Iris pigment epithelial cell (primary cell): ENCODE measurements around the gene PSENEN.

ENCODE experiments used
- DNase-seq: peaks from one replicate; pipeline ENCODE4 v3.0.0-alpha.2; 2011; ENCODE audit warnings: low read depth

Gene PSENEN

GRCh38 chr19:35773020-35773806, 27.8 kb downstream of the PSENEN start:
- no peak for DNase-seq

DNA sequence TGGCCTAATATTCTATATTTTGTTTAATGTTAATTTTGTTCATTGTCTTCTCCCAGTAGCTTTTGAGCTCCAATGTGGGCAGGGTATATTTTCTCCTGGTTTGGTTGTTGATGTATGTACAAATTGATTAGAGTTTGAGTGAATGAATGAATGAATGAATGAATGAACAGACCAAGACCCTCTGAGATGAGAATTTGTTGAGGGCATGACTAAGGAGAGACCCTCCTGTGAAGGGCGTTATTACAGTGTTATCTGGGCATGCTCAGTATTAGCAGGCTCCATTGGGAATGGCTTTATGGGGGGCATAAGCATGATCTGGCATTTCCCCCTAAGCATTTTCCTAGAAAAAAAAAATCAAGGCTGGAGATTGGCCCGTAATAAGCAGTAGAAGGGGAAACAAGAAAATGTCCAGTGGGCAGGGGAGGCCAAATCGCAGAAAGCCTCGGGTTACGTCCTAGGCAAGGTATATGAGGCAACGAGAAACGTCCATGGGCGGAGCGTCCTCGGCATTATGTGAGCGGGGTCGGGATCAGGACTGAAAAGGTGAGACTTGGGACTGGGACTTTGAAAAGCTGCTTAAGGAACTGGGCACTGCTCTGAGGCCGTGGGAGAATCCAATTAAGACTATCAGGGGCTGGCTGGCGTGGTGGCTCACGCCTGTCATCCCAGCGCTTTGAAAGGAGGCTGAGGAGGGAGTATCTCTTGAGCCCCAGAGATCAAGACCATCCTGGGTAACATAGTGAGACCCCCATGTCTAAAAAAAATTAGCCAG, 29.0 kb downstream of the PSENEN start:
- DNase-seq = no peak

DNA sequence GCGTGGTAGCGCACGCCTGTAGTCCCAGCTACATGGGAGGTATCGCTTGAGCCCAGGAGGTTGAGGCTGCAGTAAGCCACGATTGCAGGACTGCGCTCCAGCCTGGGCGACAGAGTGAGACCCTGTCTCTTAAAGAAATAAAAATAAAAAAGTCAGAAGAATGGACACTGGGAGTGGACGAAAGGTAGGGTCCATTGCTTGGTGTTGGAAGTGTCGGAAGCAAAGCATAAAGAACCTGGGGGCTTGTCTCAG, 29.5 kb downstream of the PSENEN start:
- no peak for DNase-seq

- peak; percentile 94 for DNase-seq
These were observed 30.0 kb downstream of the PSENEN start, which contains the start of gene ARHGAP33 for GRCh38 chr19:35775298-35776101. TSS of gene ARHGAP33 (plus strand) at chr19:35775564. CDS start at chr19:35775659, 95 bp downstream.

- DNase-seq = no peak
These were observed 30.8 kb downstream of the PSENEN start for GRCh38 chr19:35776102-35776788.

DNA sequence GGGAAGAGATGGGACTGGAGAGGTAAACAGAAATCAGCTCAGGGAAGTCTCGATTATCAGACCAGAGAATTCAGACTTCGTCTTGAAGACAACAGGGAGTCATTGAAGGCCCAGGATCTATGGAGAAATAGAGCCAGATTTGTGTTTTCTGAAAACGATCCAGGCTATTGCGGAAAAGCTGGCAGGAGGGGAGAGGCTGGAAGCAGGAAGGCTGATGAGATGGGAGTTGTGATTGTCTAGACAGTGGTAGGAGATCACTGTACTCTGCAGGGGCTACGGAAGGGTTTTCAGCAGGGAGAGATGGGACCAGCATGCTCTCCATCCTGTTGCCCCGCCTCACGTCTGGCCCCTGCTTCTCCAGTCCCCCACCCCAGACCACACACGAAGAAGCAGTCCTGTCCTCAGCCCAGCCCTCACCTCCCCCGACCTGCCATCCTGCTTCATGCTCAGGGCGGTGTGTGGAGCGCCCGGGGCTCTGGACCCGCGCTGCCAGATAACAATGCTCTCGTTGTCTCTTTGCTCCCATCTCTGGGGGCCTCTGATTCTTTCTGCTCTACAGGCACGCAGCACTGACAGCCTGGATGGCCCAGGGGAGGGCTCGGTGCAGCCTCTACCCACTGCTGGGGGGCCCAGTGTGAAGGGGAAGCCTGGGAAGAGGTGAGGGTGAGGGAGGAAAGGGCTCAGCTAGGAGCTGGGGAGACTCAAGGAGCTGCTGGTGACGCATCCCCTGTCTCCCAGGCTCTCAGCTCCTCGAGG, 31.8 kb downstream of the PSENEN start:
- no peak for DNase-seq

DNA sequence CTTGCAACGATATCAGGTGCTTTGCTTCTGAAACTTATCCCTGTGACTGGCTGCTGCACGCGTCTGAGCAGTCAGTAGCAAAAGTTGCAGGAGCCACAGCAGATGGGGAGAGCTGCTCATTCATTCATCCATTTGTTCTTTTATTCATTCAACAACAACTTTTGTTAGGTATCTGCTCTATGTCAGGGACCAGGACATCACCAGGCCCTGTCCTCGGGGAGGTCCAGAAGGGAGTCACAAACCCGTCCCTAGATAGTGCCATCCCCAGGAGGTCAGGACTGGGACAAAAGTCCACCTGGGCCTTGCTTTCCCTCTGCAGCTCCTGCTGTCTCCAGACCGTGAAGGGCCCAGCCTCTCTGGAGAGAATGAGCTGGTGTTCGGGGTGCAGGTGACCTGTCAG, 32.5 kb downstream of the PSENEN start:
- no peak for DNase-seq

- no peak for DNase-seq
These were observed 33.6 kb downstream of the PSENEN start for GRCh38 chr19:35779033-35779432.

GRCh38 chr19:35780058-35780457, 34.6 kb downstream of the PSENEN start:
- DNase-seq = no peak

DNA sequence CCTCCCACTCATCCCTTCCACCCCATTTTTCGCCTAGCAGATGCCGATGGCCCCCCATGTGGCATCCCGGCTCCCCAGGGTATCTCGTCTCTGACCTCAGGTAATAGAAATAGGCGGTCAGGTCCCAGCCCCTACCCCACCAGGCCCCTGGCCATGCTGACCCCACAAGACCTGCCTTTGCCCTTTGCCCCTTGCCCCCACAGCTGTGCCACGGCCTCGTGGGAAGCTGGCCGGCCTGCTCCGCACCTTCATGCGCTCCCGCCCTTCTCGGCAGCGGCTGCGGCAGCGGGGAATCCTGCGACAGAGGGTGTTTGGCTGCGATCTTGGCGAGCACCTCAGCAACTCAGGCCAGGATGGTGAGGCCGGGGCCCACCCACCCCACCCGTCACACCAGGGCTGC, 35.3 kb downstream of the PSENEN start:
- no peak for DNase-seq

GRCh38 chr19:35781650-35782049, 36.2 kb downstream of the PSENEN start:
- DNase-seq = no peak

DNA sequence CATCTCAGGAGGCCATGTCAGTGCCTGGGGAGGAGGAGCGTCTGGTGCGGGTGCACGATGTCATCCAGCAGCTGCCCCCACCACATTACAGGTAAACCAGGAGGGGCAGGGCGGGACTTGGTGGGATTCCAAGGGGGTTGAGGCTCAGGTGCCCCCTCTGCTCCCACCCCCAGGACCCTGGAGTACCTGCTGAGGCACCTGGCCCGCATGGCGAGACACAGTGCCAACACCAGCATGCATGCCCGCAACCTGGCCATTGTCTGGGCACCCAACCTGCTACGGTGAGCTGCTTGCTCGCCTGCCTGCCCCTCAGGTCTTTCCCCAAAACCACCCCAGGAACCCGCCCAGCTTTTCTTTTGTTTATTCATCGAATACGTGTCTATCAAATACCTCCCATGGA, 37.1 kb downstream of the PSENEN start:
- no peak for DNase-seq

- DNase-seq = no peak
These were observed 38.3 kb downstream of the PSENEN start for GRCh38 chr19:35783469-35784434.

DNA sequence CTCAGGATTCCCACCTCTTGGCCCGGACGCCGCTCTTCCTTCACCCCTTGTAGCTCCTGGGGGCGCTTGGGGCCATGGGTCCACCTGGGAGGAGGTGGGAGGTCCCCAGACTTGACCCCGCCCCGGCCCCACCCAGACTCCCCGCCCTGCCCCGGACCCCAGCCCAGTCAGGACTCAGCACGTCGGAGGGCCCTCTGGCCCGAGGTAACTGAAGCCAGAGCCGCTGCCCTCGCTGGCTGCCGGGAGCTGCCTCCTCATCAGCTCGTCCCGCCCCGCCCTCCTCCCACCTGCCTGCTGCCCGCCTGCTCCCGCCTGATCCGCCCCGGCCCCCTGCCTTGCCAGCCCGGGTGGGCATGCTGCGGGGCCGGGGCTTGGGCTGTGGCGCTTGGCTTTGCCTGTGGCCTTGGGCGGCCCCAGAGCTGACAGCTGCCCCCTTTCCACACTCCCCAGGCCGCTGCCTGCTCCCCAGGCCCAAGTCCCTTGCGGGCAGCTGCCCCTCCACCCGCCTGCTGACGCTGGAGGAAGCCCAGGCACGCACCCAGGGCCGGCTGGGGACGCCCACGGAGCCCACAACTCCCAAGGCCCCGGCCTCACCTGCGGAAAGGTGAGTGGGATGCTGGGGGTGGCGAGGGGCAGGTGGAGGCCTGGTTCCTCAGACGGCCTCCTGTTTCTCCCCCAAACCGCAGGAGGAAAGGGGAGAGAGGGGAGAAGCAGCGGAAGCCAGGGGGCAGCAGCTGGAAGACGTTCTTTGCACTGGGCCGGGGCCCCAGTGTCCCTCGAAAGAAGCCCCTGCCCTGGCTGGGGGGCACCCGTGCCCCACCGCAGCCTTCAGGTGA, 39.3 kb downstream of the PSENEN start:
- no peak for DNase-seq

DNA sequence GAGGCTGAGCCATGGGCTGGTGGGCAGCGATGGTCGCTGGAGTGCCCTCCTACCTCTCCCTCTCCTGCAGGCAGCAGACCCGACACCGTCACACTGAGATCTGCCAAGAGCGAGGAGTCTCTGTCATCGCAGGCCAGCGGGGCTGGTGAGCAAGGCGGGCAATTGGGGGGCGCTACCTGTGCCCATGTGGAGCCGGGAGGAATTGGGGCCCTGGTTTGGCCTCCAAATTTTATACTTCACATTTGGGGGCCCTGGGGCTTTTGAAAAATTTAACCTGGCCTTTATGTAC, 39.8 kb downstream of the PSENEN start:
- DNase-seq = no peak

DNA sequence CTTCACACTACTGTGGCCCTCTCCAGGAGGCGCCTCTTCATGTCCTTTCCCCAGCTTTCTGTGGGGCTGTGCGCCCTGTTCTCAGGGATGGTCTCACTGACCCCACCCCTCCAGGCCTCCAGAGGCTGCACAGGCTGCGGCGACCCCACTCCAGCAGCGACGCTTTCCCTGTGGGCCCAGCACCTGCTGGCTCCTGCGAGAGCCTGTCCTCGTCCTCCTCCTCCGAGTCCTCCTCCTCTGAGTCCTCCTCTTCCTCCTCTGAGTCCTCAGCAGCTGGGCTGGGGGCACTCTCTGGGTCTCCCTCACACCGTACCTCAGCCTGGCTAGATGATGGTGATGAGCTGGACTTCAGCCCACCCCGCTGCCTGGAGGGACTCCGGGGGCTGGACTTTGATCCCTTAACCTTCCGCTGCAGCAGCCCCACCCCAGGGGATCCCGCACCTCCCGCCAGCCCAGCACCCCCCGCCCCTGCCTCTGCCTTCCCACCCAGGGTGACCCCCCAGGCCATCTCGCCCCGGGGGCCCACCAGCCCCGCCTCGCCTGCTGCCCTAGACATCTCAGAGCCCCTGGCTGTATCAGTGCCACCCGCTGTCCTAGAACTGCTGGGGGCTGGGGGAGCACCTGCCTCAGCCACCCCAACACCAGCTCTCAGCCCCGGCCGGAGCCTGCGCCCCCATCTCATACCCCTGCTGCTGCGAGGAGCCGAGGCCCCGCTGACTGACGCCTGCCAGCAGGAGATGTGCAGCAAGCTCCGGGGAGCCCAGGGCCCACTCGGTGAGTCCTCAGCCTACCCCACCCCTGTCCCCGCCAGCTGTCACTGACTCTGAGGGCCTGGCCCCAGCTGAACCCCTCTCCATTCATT, 41.1 kb downstream of the PSENEN start:
- no peak for DNase-seq

DNA sequence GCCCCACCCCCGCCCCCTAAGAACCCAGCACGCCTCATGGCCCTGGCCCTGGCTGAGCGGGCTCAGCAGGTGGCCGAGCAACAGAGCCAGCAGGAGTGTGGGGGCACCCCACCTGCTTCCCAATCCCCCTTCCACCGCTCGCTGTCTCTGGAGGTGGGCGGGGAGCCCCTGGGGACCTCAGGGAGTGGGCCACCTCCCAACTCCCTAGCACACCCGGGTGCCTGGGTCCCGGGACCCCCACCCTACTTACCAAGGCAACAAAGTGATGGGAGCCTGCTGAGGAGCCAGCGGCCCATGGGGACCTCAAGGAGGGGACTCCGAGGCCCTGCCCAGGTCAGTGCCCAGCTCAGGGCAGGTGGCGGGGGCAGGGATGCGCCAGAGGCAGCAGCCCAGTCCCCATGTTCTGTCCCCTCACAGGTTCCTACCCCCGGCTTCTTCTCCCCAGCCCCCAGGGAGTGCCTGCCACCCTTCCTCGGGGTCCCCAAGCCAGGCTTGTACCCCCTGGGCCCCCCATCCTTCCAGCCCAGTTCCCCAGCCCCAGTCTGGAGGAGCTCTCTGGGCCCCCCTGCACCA, 41.9 kb downstream of the PSENEN start:
- no peak for DNase-seq
